GM12892 (cell line): Measurements from ENCODE around the gene ACTL6A.
A peak's percentile ranks its signal among the peaks of the same experiment; 100 is the strongest.

Experiments
- DNase-seq: peaks from one replicate; pipeline ENCODE4 v3.0.0; 2011; ENCODE audit not compliant: insufficient read length
- FAIRE-seq: peaks from 2 replicates; lab custom pipeline; 2011; peaks lifted over from hg19 to GRCh38; lab: Jason Lieb, UNC
- POLR2A ChIP-seq: IDR thresholded peaks from 2 replicates; pipeline ENCODE4 v1.6.1; 2011; ENCODE audit warnings: low read depth, low read length, control low read depth
- POLR2AphosphoS5 ChIP-seq: IDR thresholded peaks from 2 replicates; pipeline ENCODE4 v1.6.1; 2011; ENCODE audit warnings: low read depth, low read length, control low read depth
- TAF1 ChIP-seq: IDR thresholded peaks from 2 replicates; pipeline ENCODE4 v1.6.1; 2011; ENCODE audit warnings: low read depth, mild to moderate bottlenecking, control low read depth, low read length, borderline replicate concordance

Gene ACTL6A

DNA sequence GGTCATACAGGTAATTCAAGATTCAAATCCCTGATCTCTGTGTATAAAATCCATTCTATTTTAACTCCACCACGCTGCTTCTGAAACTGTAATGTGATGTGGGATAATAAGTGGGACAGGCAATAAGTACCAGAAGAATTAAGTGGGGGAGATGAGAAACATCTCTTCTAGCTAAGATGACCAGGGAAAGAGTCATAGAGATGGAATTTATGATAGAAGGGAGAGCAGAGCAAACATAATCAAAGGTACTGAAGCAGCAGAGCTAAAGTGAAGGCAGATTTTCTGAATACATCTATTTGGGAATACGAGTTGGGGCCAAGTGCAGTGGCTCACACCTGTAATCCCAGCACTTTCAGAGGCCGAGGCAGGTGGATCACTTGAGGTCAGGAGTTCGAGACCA is 36.8 kb downstream of the ACTL6A start:
- TF ChIP-seq POLR2A (no peak), TAF1 (no peak), POLR2AphosphoS5 (no peak)
- no peak for FAIRE-seq
- DNase-seq = no peak

DNA sequence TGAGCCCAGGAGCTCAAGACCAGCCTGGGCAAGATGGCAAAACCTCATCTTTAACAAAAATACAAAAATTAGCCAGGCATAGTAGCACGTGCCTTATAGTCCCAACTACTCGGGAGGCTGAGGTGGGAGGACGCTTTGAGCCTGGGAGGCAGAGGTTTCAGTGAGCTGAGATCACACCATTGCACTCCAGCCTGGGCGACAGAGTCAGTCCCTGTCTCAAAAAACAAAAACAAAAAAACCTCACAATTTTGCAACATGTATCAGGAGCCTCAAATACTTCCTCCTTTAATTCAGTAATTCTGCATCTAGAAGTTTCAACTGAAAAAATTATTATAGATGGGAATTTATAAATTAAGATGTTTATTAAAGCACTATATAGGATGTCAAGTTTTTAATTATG is 40.6 kb downstream of the ACTL6A start:
- DNase-seq (no peak), FAIRE-seq (no peak)
- no peak for TF ChIP-seq POLR2AphosphoS5
- no peak for TF ChIP-seq TAF1

DNA sequence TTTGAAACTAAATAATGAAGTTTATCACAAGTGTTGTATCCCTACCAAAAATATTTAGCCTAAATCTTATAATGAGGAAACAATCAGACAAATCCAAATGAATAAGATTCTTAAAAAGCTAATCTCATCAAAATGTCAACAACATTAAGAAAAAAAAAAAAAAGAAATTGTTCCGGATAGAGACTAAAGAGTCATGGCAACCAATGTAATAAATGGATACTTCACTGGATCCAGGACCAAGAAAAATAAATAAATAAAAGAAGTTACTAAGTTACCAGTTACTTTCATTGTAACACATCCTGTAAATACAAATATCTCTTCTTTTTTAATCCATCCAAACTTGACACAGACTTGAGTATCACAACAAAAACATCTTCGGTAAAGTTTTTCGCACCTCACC is 41.1 kb downstream of the ACTL6A start:
- DNase-seq (no peak), FAIRE-seq (no peak)
- TF ChIP-seq POLR2AphosphoS5 = no peak
- no peak for TF ChIP-seq TAF1
- TF ChIP-seq POLR2A = no peak

DNA sequence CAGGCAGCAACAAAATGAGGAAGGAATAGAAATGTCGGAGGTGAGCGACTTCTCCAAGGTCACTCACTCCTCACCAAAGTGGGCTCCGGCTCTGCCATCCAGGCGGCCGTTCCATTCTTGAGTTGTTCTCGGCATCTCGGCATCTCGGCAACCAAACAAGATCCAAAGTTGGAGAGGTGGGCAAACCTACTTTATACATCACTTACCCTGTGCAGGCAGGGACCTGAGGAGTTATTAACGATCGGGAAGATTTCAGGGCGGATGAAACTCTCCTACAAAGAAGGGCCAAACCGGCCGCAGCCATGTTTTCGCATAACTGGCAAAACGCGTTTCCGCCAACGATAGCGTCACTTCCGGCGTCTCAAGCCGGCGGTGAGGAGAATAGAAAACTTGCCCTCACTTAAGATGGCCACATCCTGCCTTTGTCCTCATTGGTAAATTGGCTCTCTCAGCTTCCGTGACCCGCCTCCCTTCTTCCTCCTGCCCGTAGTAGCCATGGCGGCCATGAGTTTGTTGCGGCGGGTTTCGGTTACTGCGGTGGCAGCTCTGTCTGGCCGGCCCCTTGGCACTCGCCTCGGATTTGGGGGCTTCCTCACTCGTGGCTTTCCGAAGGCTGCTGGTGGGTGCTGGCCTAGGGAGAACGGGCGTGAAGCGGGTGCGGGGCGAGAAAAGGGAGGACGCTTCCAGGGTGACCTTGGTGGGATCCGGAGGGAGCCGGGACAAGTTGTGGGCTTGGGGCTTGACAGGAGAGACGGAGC is 41.8 kb downstream of the ACTL6A start, which contains the start of the genes MRPL47 and NDUFB5:
MRPL47 (minus strand) TSS at position 318 of the 758 bp plus-strand sequence; CDS start at position 304, 14 bp downstream.
NDUFB5 (plus strand) TSS at position 474 of the 758 bp plus-strand sequence; CDS start at position 496, 22 bp downstream.
- peak; percentile 98 for FAIRE-seq
- TF ChIP-seq POLR2A (peak; percentile 89), TAF1 (peak; percentile 89), POLR2AphosphoS5 (peak; percentile 87)
- DNase-seq = peak; percentile 59

DNA sequence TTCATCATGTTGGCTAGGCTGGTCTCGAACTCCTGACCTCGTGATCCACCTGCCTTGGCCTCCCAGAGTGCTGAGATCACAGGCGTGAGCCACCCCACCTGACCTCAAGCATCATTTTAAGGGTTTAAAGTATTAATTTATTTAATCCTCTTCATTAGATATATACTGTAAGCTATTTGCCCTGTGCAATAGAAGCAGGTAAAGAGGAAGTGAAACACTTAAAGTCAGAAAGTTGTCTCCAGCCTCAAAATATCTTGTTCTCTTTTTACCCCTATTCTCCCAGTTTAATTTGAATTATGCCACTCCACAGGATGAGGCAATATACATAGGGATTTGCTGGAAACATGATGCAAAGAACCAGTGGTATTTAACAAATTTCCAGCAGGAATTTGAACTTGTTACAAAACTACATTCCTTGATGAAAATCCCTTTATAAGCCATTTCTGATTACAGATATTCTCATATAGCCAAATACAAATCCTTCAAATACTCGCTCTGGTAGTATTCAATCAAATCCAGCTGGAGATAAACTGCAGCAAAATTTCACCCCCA is 43.9 kb downstream of the ACTL6A start:
- DNase-seq = no peak

DNA sequence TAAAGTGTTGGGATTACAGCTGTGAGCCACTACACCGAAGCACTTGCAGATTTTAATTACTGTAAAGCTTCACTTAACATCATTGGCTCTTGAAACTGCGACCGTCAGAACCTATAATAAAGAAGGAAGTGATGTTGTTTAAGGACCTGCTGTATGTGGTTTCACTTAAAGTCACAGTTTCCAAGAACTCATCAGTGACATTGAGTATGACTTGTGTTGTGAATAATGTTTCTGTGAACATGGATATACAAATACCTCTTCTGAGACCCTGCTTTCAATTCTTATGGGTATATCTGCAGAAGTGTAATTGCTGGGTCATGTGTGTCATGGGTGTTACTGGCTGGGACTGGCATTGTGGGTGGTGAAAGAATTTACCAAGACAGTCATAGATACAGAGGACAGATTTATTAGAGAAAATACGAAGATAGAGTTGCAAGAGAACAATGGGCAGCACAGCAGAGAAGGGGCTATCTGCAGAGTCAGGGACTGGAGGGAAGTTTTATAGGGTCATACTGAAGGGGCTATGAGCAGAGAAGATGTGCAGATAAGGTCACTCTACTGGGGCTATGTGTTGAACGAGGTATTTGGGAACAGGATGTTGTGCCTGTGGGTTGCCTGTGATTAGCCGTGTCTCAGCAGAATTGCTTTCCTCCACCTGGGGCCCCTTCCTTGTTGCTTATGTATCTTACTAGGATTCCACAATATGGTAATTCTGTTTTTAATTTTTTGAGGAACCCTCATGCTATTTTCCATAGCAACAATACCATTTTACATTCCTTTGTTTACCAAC is 46.4 kb downstream of the ACTL6A start:
- TF ChIP-seq POLR2AphosphoS5 = no peak
- no peak; the same call in 1 of the 2 replicates for TF ChIP-seq POLR2A
- TF ChIP-seq TAF1 = no peak
- no peak for DNase-seq
- peak; percentile 86 for FAIRE-seq

More for the DNA sequence above, 43.9 kb downstream of the ACTL6A start:
- TF ChIP-seq POLR2A (no peak), POLR2AphosphoS5 (no peak), TAF1 (no peak)
- FAIRE-seq = no peak

DNA sequence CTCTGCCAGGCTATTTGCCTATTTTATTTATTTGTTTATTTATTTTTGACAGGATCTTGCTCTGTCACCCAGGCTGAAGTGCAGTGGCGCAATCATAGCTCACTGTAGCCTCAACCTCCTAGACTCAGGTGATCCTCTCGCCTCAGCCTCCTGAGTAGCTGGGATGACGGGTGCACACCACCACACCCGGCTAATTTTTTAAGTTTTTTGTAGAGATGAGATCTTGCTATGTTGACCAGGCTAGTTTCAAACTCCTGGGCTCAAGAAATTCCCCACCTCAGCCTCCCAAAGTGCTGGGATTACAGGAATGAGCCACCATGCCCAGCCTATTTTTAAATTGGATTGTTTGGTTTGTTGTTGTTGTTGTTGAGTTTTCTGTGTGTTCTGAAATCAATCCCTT is 47.3 kb downstream of the ACTL6A start:
- TF ChIP-seq POLR2AphosphoS5 = no peak
- TF ChIP-seq POLR2A = no peak
- TF ChIP-seq TAF1 = no peak
- no peak for DNase-seq

DNA sequence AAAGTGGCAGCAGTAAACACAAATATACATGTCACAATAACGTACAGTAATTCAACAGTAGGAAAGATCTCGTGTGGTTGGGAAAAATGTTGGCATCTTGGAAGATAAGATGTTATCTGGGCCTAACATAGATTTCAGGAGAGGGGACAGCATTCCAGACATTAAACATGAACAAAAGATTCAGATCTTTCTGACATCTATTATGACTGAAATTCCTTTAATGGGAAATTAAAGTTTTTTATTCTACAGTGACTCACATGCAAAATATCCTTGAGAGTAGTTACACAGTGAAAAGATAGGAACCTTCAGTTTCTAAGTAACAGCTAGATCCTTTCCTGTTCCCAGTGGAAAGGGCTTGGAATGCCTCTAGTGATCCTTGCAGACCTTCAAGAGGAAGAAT is 51.1 kb downstream of the ACTL6A start:
- TF ChIP-seq POLR2A (no peak), POLR2AphosphoS5 (no peak), TAF1 (no peak)
- no peak for DNase-seq
- FAIRE-seq = no peak

More for the DNA sequence above, 47.3 kb downstream of the ACTL6A start:
- no peak for FAIRE-seq

DNA sequence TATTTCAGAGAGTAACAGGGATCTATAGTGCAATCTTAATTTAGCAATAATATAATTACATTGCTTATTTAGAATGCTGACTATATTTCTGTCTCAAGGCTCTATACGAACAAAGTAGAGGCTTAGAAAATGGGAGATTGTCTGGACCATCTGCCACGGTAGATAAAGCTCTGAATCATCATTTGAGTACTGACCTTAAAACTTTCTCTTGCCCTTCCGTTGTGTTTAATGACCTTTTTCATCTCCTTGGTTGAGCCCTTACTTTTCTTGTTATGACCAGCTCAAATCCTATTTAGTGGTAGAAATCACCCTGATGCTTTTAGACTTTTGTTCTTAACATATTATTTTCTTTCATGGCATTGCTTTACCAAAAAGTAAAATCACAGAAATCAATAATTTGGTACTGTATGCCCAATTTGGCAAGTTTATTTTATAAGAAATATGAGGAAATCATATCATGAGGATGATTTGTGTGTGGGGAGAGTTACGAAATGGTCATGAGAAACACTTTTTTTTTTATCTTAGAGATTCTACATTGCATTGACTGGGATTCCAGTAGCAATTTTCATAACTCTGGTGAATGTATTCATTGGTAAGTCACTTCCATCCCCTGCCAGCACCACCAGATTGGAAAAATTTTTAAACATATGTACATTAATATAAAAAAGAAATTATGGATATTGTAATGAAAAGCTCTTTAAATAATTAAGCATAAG is 52.9 kb downstream of the ACTL6A start:
- DNase-seq = no peak
- no peak for FAIRE-seq

DNA sequence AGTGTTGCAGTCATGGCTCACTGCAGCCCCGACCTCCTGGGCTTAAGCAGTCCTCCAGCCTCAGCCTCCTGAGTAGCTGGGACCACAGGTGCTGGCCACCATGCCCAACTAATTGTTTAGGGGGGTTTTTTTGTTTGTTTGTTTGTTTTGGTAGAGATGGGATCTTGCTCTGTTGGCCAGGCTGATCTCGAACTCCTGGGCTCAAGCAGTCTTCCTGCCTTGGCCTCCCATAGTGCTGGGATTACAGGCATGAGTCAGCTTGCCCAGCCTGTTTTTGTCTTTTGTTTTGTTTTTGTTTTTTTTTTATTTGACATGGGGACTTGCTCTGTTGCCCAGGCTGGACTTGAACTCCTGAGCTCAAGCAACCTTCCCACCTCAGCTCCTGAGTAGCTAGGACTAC is 59.3 kb downstream of the ACTL6A start:
- TF ChIP-seq POLR2AphosphoS5 = no peak
- no peak for TF ChIP-seq POLR2A
- TF ChIP-seq TAF1 = no peak
- FAIRE-seq (no peak), DNase-seq (no peak)

More for the DNA sequence above, 52.9 kb downstream of the ACTL6A start:
- TF ChIP-seq POLR2A = no peak
- TF ChIP-seq TAF1 = no peak
- TF ChIP-seq POLR2AphosphoS5 = no peak

DNA sequence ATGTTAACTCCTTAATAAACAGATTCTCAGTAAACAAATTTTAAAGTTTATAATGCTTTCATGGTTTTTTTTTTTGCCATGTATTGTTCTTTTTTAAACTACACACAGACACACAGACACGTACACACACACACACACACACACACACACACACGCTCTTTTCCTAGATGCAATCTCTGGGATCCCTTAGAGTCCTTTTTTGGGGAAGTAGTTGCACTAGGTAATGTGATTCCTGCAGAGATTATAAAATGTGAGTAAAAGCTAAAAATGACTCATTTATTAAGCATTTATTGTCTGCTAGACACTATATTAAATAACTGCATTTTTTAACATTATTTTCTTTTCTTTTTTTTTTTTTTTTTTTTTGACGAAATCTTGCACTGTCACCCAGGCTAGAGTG is 61.7 kb downstream of the ACTL6A start:
- no peak for TF ChIP-seq POLR2A
- FAIRE-seq (no peak), DNase-seq (no peak)
